HCT116 (cell line): ENCODE data around the gene NUP50.

Experiments
- ATF3 ChIP-seq: IDR thresholded peaks from 2 replicates; pipeline ENCODE4 v1.6.1; 2012
- CEBPB ChIP-seq: IDR thresholded peaks from 2 replicates; pipeline ENCODE4 v1.6.1; 2012; ENCODE audit warnings: low read depth
- CTCF ChIP-seq, 3 experiments: fragments of 200-600 bp in 1 of 3; sonication (generic) in 1 of 3; IDR thresholded peaks in 2 of 3; conservative IDR thresholded peaks in 1 of 3; 2 replicates each; pipeline ENCODE4 v1.5.1; 2012 to 2017; ENCODE audit warnings: low read depth in 2 of 3, low read length in 2 of 3, antibody characterized with exemption in 1 of 3, borderline replicate concordance in 1 of 3, control low read depth in 1 of 3, mild to moderate bottlenecking in 1 of 3, mixed read lengths in 1 of 3, mixed run types in 1 of 3, moderate library complexity in 1 of 3; ENCODE audit not compliant: insufficient read depth in 1 of 3
- EZH2 ChIP-seq: fragments of 200-600 bp; sonication (generic); IDR thresholded peaks from 2 replicates; pipeline ENCODE4 v1.6.1; 2017; ENCODE audit warnings: antibody characterized with exemption, mixed run types
- EZH2phosphoT487 ChIP-seq: fragments of 200-600 bp; IDR thresholded peaks from 2 replicates; pipeline ENCODE4 v1.6.1; 2018; ENCODE audit warnings: antibody characterized with exemption, borderline replicate concordance
- POLR2A ChIP-seq: IDR thresholded peaks from 2 replicates; pipeline ENCODE4 v1.7.0; 2011; ENCODE audit warnings: borderline replicate concordance; ENCODE audit not compliant: insufficient read depth, insufficient read length; ENCODE audit errors: extremely low read depth
- POLR2AphosphoS5 ChIP-seq: IDR thresholded peaks from 2 replicates; pipeline ENCODE4 v1.6.1; 2011; ENCODE audit warnings: mild to moderate bottlenecking, low read depth, low read length, moderate library complexity
- SRF ChIP-seq: IDR thresholded peaks from 2 replicates; pipeline ENCODE4 v1.6.1; 2012; ENCODE audit warnings: low read depth
- ZNF274 ChIP-seq: fragments of 200-500 bp; sonication (Bioruptor generic); IDR thresholded peaks from 2 replicates; pipeline ENCODE4 v1.6.1; 2014; ENCODE audit warnings: mild to moderate bottlenecking, low read depth, low read length, inconsistent platforms

- TF ChIP-seq ZNF274 (no peak), EZH2 (no peak), CTCF (IDR thresholded peaks at IDR 0.05 in 2 of 3, conservative IDR thresholded peaks at IDR 0.05 in 1 of 3; ENCODE audit: borderline replicate concordance in 1 of 3, insufficient read depth in 1 of 3, low read depth in 2 of 3, low read length in 2 of 3) (no peak), POLR2AphosphoS5 (no peak), POLR2A (no peak), ATF3 (no peak), EZH2phosphoT487 (no peak), SRF (no peak), CEBPB (no peak)
Measured at GRCh38 chr22:45230026-45230721, 66.4 kb downstream of the NUP50 start.
